ENCODE data around the gene HDGFL2.
"Not testable (repeated sequence)": the region's sequence is repeated elsewhere in the genome, so short reads cannot be mapped to it uniquely, and the experiment has no call there.

Gene HDGFL2

DNA sequence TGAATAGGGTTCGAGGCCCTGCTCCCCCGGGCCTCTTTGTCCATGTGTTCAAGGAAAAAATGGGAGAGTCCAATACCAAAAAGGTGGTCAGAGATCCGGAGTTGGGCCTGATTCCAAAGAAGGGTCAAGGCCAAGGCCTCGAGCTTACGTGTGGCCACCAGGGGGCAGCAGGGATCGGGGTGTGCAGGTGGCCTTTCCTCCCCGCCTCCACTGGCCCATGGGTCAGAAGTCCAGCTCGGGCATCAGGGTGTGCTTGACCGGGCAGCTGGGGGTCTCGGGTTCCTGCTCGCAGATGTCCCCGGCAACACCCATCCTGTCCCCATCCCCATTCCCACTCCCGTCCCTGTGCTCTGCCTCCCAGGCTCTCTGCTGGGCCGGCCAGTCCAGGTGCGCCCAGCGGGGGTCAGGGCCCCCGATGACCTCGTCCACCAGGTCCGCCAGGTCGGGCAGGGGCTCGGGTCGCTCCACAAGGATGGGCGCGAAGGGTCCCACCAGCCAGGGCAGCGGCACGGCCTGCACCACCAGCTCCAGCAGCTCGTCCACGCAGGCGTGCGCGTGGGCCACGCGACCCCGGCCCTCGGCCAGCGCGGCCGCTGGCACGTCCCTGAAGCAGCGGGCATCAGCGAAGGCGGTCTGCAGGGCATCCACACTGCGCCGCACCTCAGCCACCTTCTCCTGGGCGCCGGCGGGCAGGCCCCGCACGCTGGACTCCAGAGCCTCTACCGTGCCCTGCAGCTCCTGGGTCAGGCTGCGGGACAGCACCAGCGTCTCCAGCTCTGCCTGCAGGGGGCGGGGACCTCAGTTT lies 51.4 kb downstream of the HDGFL2 start:
- TF ChIP-seq, protein P1, sequence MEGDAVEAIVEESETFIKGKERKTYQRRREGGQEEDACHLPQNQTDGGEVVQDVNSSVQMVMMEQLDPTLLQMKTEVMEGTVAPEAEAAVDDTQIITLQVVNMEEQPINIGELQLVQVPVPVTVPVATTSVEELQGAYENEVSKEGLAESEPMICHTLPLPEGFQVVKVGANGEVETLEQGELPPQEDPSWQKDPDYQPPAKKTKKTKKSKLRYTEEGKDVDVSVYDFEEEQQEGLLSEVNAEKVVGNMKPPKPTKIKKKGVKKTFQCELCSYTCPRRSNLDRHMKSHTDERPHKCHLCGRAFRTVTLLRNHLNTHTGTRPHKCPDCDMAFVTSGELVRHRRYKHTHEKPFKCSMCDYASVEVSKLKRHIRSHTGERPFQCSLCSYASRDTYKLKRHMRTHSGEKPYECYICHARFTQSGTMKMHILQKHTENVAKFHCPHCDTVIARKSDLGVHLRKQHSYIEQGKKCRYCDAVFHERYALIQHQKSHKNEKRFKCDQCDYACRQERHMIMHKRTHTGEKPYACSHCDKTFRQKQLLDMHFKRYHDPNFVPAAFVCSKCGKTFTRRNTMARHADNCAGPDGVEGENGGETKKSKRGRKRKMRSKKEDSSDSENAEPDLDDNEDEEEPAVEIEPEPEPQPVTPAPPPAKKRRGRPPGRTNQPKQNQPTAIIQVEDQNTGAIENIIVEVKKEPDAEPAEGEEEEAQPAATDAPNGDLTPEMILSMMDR (conservative IDR thresholded peaks at IDR 0.05; ENCODE audit: low read depth, low read length): peak; percentile 76
- no peaks in the 10 kb centered on the region for H3K79me2 ChIP-seq (ENCODE audit: insufficient read depth, low read depth)
- no peak overlapping the region for H2AFZ ChIP-seq (ENCODE audit: low read depth)
- peaks cover 66% of the 10 kb centered on the region for H3K27me3 ChIP-seq (ENCODE audit: insufficient read depth, low read depth)
- H3K36me3 ChIP-seq (ENCODE audit: insufficient read depth): no peaks in the 10 kb centered on the region
- no peak overlapping the region for H3K4me3 ChIP-seq (IDR thresholded peaks at IDR 0.05; ENCODE audit: insufficient read depth, low read depth, low read length)
- no peaks in the 10 kb centered on the region for H3K4me1 ChIP-seq (ENCODE audit: low read depth, poor library complexity, severe bottlenecking)
- no peaks in the 10 kb centered on the region for H4K20me1 ChIP-seq (ENCODE audit: insufficient read depth)
- H3K4me2 ChIP-seq: no peak overlapping the region
- no peak overlapping the region for H3K27ac ChIP-seq
- no peak overlapping the region for H3K9ac ChIP-seq

DNA sequence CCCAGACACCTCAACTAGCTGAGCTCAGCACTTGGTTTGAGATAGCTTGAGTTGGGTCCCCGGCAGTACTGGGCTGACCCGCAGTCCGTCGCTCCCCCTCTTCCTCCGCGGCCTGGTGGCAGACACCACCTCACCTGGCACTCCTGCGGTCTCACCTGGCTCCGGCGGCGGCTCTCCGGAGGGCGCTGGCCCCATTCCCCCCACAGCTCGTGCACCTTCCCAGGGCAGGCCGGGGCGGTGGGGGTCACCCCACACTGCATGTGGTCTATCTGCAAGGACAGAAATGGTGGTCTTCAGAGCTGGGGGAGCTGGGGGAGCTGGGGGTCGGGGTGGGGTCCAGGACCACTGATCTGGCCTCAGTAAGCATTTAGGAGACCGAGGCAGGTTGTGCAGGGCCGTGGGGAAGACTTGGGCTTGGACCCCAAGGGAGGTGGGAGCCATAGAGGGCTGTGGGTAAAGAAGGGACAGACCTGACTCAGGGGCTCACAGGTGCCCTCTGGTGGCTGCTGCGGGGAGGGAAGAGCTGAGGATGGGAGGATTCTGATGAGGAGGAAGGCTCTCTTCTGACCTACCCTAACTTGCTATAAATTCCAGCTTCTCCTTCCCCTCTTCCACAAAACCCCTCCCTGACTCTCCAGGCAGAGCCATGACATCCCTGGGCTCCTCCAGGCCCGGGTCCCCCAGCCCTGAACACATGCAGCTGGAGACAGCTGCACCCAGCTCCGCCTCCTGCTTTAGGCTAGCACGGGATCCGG lies 52.9 kb downstream of the HDGFL2 start:
- no peak overlapping the region for H2AFZ ChIP-seq (ENCODE audit: low read depth)
- H3K27me3 ChIP-seq (ENCODE audit: insufficient read depth, low read depth): peaks cover 57% of the 10 kb centered on the region
- H3K4me2 ChIP-seq: no peak overlapping the region
- no peaks in the 10 kb centered on the region for H3K36me3 ChIP-seq (ENCODE audit: insufficient read depth)
- no peak overlapping the region for H3K27ac ChIP-seq
- H3K4me3 ChIP-seq (IDR thresholded peaks at IDR 0.05; ENCODE audit: insufficient read depth, low read depth, low read length): no peak overlapping the region
- H4K20me1 ChIP-seq (ENCODE audit: insufficient read depth): no peaks in the 10 kb centered on the region
- no peaks in the 10 kb centered on the region for H3K79me2 ChIP-seq (ENCODE audit: insufficient read depth, low read depth)
- H3K9ac ChIP-seq: no peak overlapping the region
- TF ChIP-seq, protein P1 (conservative IDR thresholded peaks at IDR 0.05; ENCODE audit: low read depth, low read length): peak; percentile 58
- no peaks in the 10 kb centered on the region for H3K4me1 ChIP-seq (ENCODE audit: low read depth, poor library complexity, severe bottlenecking)

DNA sequence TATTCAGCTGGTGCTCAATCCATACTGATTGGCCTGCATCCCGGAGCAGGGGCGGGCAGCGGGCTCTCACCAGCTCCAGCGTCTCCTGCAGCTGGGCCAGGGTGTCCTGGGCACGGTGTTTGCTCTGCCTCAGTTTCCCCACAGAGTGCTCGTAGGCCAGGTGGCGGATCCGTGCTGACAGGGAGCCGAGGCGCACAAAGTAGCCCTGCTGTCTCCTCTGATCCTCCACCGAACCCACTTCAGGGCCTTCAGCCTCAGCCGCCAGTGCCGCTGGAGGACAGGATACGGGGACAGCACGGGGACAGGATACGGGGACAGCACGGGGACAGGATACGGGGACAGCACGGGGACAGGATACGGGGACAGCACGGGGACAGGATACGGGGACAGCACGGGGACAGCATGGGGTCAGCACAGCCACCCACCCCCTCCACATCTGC lies 53.5 kb downstream of the HDGFL2 start:
- no peaks in the 10 kb centered on the region for H3K79me2 ChIP-seq (ENCODE audit: insufficient read depth, low read depth)
- no peaks in the 10 kb centered on the region for H3K4me1 ChIP-seq (ENCODE audit: low read depth, poor library complexity, severe bottlenecking)
- H3K36me3 ChIP-seq (ENCODE audit: insufficient read depth): no peaks in the 10 kb centered on the region
- H3K9ac ChIP-seq: no peak overlapping the region
- H3K27ac ChIP-seq: no peak overlapping the region
- H3K27me3 ChIP-seq (ENCODE audit: insufficient read depth, low read depth): peaks cover 60% of the 10 kb centered on the region
- H2AFZ ChIP-seq (ENCODE audit: low read depth): no peak overlapping the region
- H4K20me1 ChIP-seq (ENCODE audit: insufficient read depth): no peaks in the 10 kb centered on the region
- TF ChIP-seq, protein P1 (conservative IDR thresholded peaks at IDR 0.05; ENCODE audit: low read depth, low read length): no peak
- no peak overlapping the region for H3K4me3 ChIP-seq (IDR thresholded peaks at IDR 0.05; ENCODE audit: insufficient read depth, low read depth, low read length)
- H3K4me2 ChIP-seq: no peak overlapping the region

DNA sequence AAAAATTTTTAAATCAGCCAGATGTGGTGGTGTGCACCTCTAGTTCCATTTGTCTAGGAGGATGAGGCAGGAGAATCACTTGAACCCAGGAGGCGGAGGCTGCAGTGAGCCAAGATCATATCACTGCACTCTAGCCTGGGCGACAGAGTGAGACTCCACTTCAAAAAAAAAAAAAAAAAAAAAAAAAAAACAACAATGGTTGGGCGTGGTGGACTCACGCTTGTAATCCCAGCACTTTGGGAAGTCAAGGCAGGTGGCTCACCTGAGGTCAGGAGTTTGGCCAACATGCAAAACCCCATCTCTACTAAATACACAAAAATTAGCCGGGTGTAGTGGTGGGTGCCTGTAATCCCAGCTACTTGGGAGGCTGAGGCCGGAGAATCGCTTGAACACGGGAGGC lies 55.3 kb downstream of the HDGFL2 start:
- not testable (repeated sequence) for H2AFZ ChIP-seq (ENCODE audit: low read depth); H3K9ac ChIP-seq; H4K20me1 ChIP-seq (ENCODE audit: insufficient read depth); H3K36me3 ChIP-seq (ENCODE audit: insufficient read depth); H3K4me2 ChIP-seq; H3K4me1 ChIP-seq (ENCODE audit: low read depth, poor library complexity, severe bottlenecking); H3K4me3 ChIP-seq (IDR thresholded peaks at IDR 0.05; ENCODE audit: insufficient read depth, low read depth, low read length); H3K27ac ChIP-seq; H3K79me2 ChIP-seq (ENCODE audit: insufficient read depth, low read depth)
- peaks cover 59% of the 10 kb centered on the region; the same call in 1 of the 2 replicates for H3K27me3 ChIP-seq (ENCODE audit: insufficient read depth, low read depth)
